ENCODE measurements around the gene MAK.

MAK gene

GRCh38 chr6:10778230-10778629 is 60.1 kb downstream of the MAK start:
- TF ChIP-seq EZH2 (IDR thresholded peaks at IDR 0.05; ENCODE audit: borderline replicate concordance, low read depth, low read length, severe bottlenecking) (no peak), CTCF (IDR thresholded peaks at IDR 0.05; ENCODE audit: borderline replicate concordance, extremely low read depth, low read length, poor library complexity, severe bottlenecking) (no peak)
- no peak overlapping the region for H3K4me2 ChIP-seq (ENCODE audit: insufficient read depth, low read length)
- peaks cover 8% of the 10 kb centered on the region; the same call in 1 of the 2 replicates for H3K36me3 ChIP-seq (ENCODE audit: insufficient read depth, low read length)
- DNase-seq (no peak), ATAC-seq (ENCODE audit: insufficient read depth, low read depth) (no peak)
- no peak overlapping the region for H3K4me3 ChIP-seq (ENCODE audit: low read depth in 1 of 2, low read length in 2 of 2)
- no peaks in the 10 kb centered on the region for H3K9me3 ChIP-seq (ENCODE audit: insufficient read depth, low read length, severe bottlenecking)
- no peak overlapping the region for H3K27ac ChIP-seq (ENCODE audit: low read length)
- no peaks in the 10 kb centered on the region for H3K4me1 ChIP-seq (ENCODE audit: insufficient read depth, low read length)
- no peak overlapping the region for H3K9ac ChIP-seq (ENCODE audit: low read depth, low read length)
- no peaks in the 10 kb centered on the region for H3K79me2 ChIP-seq (ENCODE audit: insufficient read depth, low read length)
- no peak overlapping the region for H2AFZ ChIP-seq (ENCODE audit: low read depth, low read length)
- H3K27me3 ChIP-seq (ENCODE audit: insufficient read depth, low read length, poor library complexity): no peaks in the 10 kb centered on the region
- no peaks in the 10 kb centered on the region for H4K20me1 ChIP-seq (ENCODE audit: insufficient read depth, low read length)

DNA sequence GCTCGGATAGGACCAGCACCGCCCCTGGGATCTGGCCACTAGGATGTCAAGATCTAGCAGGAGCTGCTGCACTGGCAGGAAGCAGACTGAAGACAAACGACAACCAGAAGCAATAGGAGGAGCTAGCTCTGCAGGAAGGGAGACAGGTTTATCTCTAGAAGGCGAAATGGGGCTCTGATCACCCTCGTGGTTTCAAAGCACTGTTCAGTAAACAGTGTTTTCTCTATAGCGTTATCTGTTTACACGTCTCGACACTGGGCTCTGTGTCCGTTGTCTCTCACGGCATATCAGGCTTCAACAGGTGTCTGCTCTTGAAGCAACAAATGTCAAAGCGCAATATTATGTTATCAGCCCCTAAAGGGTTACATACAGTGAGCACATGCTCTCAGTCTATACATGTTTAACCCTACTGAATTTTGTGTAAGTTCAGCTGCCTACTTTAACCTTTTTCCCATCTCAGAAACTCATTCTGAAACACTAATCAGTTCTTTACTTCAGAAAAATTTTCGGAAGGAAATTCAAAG is 66.9 kb downstream of the MAK start:
- H3K79me2 ChIP-seq (ENCODE audit: insufficient read depth, low read length): no peaks in the 10 kb centered on the region
- no peak overlapping the region for H3K9ac ChIP-seq (ENCODE audit: low read depth, low read length)
- H3K4me1 ChIP-seq (ENCODE audit: insufficient read depth, low read length): no peaks in the 10 kb centered on the region
- no peak overlapping the region for H3K4me3 ChIP-seq (ENCODE audit: low read depth in 1 of 2, low read length in 2 of 2)
- no peaks in the 10 kb centered on the region for H4K20me1 ChIP-seq (ENCODE audit: insufficient read depth, low read length)
- H3K36me3 ChIP-seq (ENCODE audit: insufficient read depth, low read length): peaks cover 22% of the 10 kb centered on the region
- H3K27me3 ChIP-seq (ENCODE audit: insufficient read depth, low read length, poor library complexity): no peaks in the 10 kb centered on the region
- TF ChIP-seq EZH2 (IDR thresholded peaks at IDR 0.05; ENCODE audit: borderline replicate concordance, low read depth, low read length, severe bottlenecking): no peak
- TF ChIP-seq CTCF (IDR thresholded peaks at IDR 0.05; ENCODE audit: borderline replicate concordance, extremely low read depth, low read length, poor library complexity, severe bottlenecking): no peak
- no peak overlapping the region for H3K27ac ChIP-seq (ENCODE audit: low read length)
- ATAC-seq (ENCODE audit: insufficient read depth, low read depth) (peak; percentile 31; the same call in 1 of the 3 replicates), DNase-seq (no peak)
- H2AFZ ChIP-seq (ENCODE audit: low read depth, low read length): no peak overlapping the region
- H3K4me2 ChIP-seq (ENCODE audit: insufficient read depth, low read length): no peak overlapping the region
- no peaks in the 10 kb centered on the region for H3K9me3 ChIP-seq (ENCODE audit: insufficient read depth, low read length, severe bottlenecking)

DNA sequence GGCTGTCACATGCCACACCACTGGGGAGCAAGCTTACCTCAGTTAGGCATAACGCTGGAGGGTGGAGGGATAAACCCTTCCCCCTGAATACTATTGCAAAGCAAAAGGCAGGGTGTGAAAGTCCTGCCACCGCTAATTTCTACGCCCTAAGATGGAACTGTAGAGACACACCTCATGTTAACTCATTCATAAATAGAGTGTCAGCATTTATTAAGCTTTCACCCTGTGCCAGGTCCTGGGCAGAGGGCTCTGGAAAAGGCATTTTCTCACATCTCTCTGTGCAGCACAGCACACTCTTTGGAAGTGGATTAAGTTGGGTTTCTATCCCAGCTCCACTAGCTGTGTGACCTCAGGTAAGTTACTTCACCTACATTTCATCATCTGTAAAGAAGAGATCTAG is 68.9 kb downstream of the MAK start:
- Histone ChIP-seq H3K79me2 (ENCODE audit: insufficient read depth, low read length) (no peaks in the 10 kb centered on the region), H3K4me2 (ENCODE audit: insufficient read depth, low read length) (no peak overlapping the region), H3K9me3 (ENCODE audit: insufficient read depth, low read length, severe bottlenecking) (no peaks in the 10 kb centered on the region), H3K36me3 (ENCODE audit: insufficient read depth, low read length) (peaks cover 14% of the 10 kb centered on the region), H3K4me3 (ENCODE audit: low read depth in 1 of 2, low read length in 2 of 2) (no peak overlapping the region), H4K20me1 (ENCODE audit: insufficient read depth, low read length) (no peaks in the 10 kb centered on the region), H3K4me1 (ENCODE audit: insufficient read depth, low read length) (no peaks in the 10 kb centered on the region), H3K27me3 (ENCODE audit: insufficient read depth, low read length, poor library complexity) (no peaks in the 10 kb centered on the region), H2AFZ (ENCODE audit: low read depth, low read length) (no peak overlapping the region), H3K27ac (ENCODE audit: low read length) (no peak overlapping the region), H3K9ac (ENCODE audit: low read depth, low read length) (no peak overlapping the region)
- ATAC-seq (ENCODE audit: insufficient read depth, low read depth) (no peak), DNase-seq (no peak)
- TF ChIP-seq EZH2 (IDR thresholded peaks at IDR 0.05; ENCODE audit: borderline replicate concordance, low read depth, low read length, severe bottlenecking) (no peak), CTCF (IDR thresholded peaks at IDR 0.05; ENCODE audit: borderline replicate concordance, extremely low read depth, low read length, poor library complexity, severe bottlenecking) (no peak)

DNA sequence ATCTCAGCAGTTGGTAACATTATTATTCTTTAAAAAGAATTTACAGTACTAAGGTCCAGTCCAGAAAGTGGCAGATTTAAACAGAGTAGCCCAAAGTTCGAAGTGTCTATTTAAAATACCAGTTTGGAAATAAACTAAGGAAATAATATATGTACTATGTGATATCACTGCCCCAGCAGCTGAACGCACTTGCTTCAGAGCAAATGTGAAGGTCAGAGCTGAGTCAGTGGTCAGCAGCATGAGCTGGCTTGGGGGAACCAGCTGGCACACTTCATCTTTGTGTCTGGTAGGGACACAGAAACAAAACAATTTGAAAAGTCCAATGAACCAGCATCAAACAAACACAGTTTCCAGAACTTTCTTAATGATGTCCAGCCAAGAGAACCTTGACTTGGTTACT is 75.3 kb downstream of the MAK start:
- TF ChIP-seq CTCF (IDR thresholded peaks at IDR 0.05; ENCODE audit: borderline replicate concordance, extremely low read depth, low read length, poor library complexity, severe bottlenecking) (no peak), EZH2 (IDR thresholded peaks at IDR 0.05; ENCODE audit: borderline replicate concordance, low read depth, low read length, severe bottlenecking) (no peak)
- H3K27me3 ChIP-seq (ENCODE audit: insufficient read depth, low read length, poor library complexity): no peaks in the 10 kb centered on the region
- no peak overlapping the region for H3K27ac ChIP-seq (ENCODE audit: low read length)
- DNase-seq (no peak), ATAC-seq (ENCODE audit: insufficient read depth, low read depth) (no peak)
- H3K9ac ChIP-seq (ENCODE audit: low read depth, low read length): no peak overlapping the region
- H3K36me3 ChIP-seq (ENCODE audit: insufficient read depth, low read length): peaks cover 20% of the 10 kb centered on the region
- no peak overlapping the region for H3K4me3 ChIP-seq (ENCODE audit: low read depth in 1 of 2, low read length in 2 of 2)
- H3K79me2 ChIP-seq (ENCODE audit: insufficient read depth, low read length): peaks cover 8% of the 10 kb centered on the region
- H3K4me1 ChIP-seq (ENCODE audit: insufficient read depth, low read length): no peaks in the 10 kb centered on the region
- no peak overlapping the region for H3K4me2 ChIP-seq (ENCODE audit: insufficient read depth, low read length)
- no peaks in the 10 kb centered on the region for H3K9me3 ChIP-seq (ENCODE audit: insufficient read depth, low read length, severe bottlenecking)
- H4K20me1 ChIP-seq (ENCODE audit: insufficient read depth, low read length): no peaks in the 10 kb centered on the region; the same call in 1 of the 2 replicates
- no peak overlapping the region for H2AFZ ChIP-seq (ENCODE audit: low read depth, low read length)

Data from DND-41 (cell line).